Heart left ventricle (tissue), 16 donors: Measurements from ENCODE around the gene NDRG3. TPM values are rescaled to one million over a fixed set of nuclear protein-coding genes. Genes with fewer than 3 reads are reported as not detected.
"Not testable (repeated sequence)": the region's sequence is repeated elsewhere in the genome, so short reads cannot be mapped to it uniquely, and the experiment has no call there.

Source experiments
- ATAC-seq, 4 donors: fragments of 200-7000 bp; cut with Tn5 transposase; one replicate each; pipeline ENCODE4 v1.9.1; 2020 to 2022; ENCODE audit warnings: moderate library complexity in 4 of 4, mild to moderate bottlenecking in 3 of 4, moderate number of reproducible peaks in 1 of 4
- DNase-seq, 5 donors: peaks; one replicate each; pipeline ENCODE4 v3.0.0-alpha.2; 2020
- H3K27ac ChIP-seq, 12 donors: fragments of 200-600 bp; sonication (generic) in 4 of 12; one replicate each; pipeline versions ENCODE4 v1.5.0 to v1.8.0; 2016 to 2022; ENCODE audit warnings: mild to moderate bottlenecking in 2 of 12
- H3K27me3 ChIP-seq, 9 donors: fragments of 200-600 bp; sonication (generic) in 2 of 9; one replicate each; pipeline versions ENCODE4 v1.5.1 to v1.8.0; 2016 to 2022; ENCODE audit warnings: mild to moderate bottlenecking in 3 of 9
- H3K36me3 ChIP-seq, 9 donors: fragments of 200-600 bp; sonication (generic) in 2 of 9; one replicate each; pipeline versions ENCODE4 v1.5.0 to v1.8.0; 2018 to 2022; ENCODE audit warnings: mild to moderate bottlenecking in 2 of 9
- H3K4me1 ChIP-seq, 12 donors: fragments of 200-600 bp; sonication (generic) in 4 of 12; one replicate each; pipeline versions ENCODE4 v1.5.0 to v1.8.0; 2016 to 2022; ENCODE audit warnings: mild to moderate bottlenecking in 3 of 12
- H3K4me3 ChIP-seq, 12 donors: fragments of 200-600 bp; sonication (generic) in 4 of 12; one replicate each; pipeline versions ENCODE4 v1.5.0 to v1.8.0; 2017 to 2022; ENCODE audit warnings: mild to moderate bottlenecking in 9 of 12, moderate library complexity in 4 of 12
- H3K9me3 ChIP-seq, 12 donors: fragments of 200-600 bp; sonication (generic) in 4 of 12; one replicate each; pipeline versions ENCODE4 v1.5.0 to v1.8.0; 2016 to 2022; ENCODE audit warnings: mild to moderate bottlenecking in 1 of 12
- POLR2A ChIP-seq, 2 donors: fragments of 450-650 bp; IDR thresholded peaks; one replicate each; pipeline ENCODE4 v1.6.1; 2017; ENCODE audit warnings: antibody characterized with exemption in 2 of 2, mild to moderate bottlenecking in 2 of 2, moderate library complexity in 2 of 2
- WGBS, 4 donors: extraction: QIAGEN DNeasy Blood & Tissue Kit in 2 of 4; methylation state at CpG; one replicate each; pipeline versions ENCODE4 v1.1.5 to v1.1.7; 2013 to 2018; 5-methylcytosine and 5-hydroxymethylcytosine counted together
- intact Hi-C, 10 donors: fragments of 100-400 bp; cut with DNase I; formaldehyde crosslinking; loops; one replicate each; pipeline versions ENCODE4 v1.11.1 to v1.14.2; 2022
- polyA plus RNA-seq, 2 donors: library from polyadenylated mRNA; stranded (reverse); fragments of 200-250 nt; gene quantifications; one replicate each; pipeline ENCODE4 v1.2.3, GENCODE V29; 2013
- total RNA-seq, 9 donors: library from RNA; depleted of rRNA in 2 of 9; stranded (reverse); fragments of >200 nt in 2 of 9; fragmentation: NEBNext Ultra II Directional in 3 of 9; extraction: Animal tissue kit (Norgen Biotek cat#: 25700) in 3 of 9; gene quantifications; one replicate each; pipeline versions ENCODE4 v1.1.0 to v1.2.4, GENCODE V29; 2016 to 2023
- TF ChIP-seq, protein P1 (sequence below), 12 donors: fragments of 200-600 bp; sonication (generic) in 4 of 12; IDR thresholded peaks; one replicate each; pipeline versions ENCODE4 v1.5.0 to v1.8.0; 2018 to 2022; ENCODE audit warnings: antibody characterized with exemption in 12 of 12, mild to moderate bottlenecking in 5 of 12
- donor health status: ischemic (EF 13 %, LVEDD 7.1; RV severe dilation, severe dysfunction).
- donor health status: healthy with polysubstance abuse.
- donor health status: DM: no; HTN: yes; CAD: no.
- donor health status: DM: no; HTN: no; CAD: no.
- donor health status: ischemic (EF 25% LVEDD 6.9; RV normal size, moderate dysfunction).
- donor health status: ischemic (EF 25% LVEDD 5.7; RV mildly dilated, moderate dysfunction).
- donor health status: healthy.
- donor health status: DM: yes; HTN: yes; CAD: no.
- donor health status: ischemic (EF 35%, LVEDD 5.7; RV mildly dilated, moderate dysfunction).
- donor health status: nonischemic (EF 11% LVEDD 7.7; RV severe dilation, severe dysfunction).
- donor health status: DM: yes; HTN: yes; CAD: no.
- donor health status: PGD.
- donor health status: ischemic (EF 29% LVEDD 5.4; RV normal size, mild dysfunction).
- donor health status: nonischemic (EF 23%, LVEDD 6.1; RV moderate dilation, normal function).

The NDRG3 gene
- total and polyA plus RNA-seq, 11 donors = 17.3 to 34.8 (median 29.9) TPM

DNA sequence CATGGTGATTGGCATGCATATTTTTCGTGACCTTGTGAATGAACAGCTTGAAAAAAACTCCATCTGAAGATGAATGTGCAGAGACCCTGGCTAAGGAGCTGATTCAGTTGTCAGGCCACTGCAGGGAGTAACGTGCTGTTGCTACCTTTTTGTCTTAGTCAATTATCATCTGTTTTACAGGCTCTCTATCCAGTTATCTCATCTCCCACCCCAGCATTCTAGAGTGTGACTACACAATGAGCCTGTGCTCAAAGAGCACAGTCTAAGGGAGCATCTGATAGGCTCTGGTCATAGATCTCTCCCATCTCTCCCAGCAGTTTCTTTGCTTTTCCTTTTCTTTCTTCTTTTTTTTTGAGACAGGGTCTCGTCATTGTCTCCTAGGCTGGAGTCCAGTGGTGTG lies 45.5 kb downstream of the NDRG3 start:
- H3K4me3 ChIP-seq = no peak overlapping the region
- H3K27me3 ChIP-seq = no peaks in the 10 kb centered on the region
- H3K27ac ChIP-seq = no peak overlapping the region
- peaks cover 0 to 23% (median 5%) of the 10 kb centered on the region in 9 donors for H3K36me3 ChIP-seq
- TF ChIP-seq, protein P1, sequence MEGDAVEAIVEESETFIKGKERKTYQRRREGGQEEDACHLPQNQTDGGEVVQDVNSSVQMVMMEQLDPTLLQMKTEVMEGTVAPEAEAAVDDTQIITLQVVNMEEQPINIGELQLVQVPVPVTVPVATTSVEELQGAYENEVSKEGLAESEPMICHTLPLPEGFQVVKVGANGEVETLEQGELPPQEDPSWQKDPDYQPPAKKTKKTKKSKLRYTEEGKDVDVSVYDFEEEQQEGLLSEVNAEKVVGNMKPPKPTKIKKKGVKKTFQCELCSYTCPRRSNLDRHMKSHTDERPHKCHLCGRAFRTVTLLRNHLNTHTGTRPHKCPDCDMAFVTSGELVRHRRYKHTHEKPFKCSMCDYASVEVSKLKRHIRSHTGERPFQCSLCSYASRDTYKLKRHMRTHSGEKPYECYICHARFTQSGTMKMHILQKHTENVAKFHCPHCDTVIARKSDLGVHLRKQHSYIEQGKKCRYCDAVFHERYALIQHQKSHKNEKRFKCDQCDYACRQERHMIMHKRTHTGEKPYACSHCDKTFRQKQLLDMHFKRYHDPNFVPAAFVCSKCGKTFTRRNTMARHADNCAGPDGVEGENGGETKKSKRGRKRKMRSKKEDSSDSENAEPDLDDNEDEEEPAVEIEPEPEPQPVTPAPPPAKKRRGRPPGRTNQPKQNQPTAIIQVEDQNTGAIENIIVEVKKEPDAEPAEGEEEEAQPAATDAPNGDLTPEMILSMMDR (IDR thresholded peaks at IDR 0.05) = no peak
- no peak for TF ChIP-seq POLR2A (IDR thresholded peaks at IDR 0.05)
- ATAC-seq (no peak), DNase-seq (no peak)
- no peaks in the 10 kb centered on the region for H3K9me3 ChIP-seq
- H3K4me1 ChIP-seq = peaks cover 0 to 14% (median 0%) of the 10 kb centered on the region in 12 donors
- WGBS, 4 donors = 75 to 87% (median 80%) methylated on average over 3 of the region's 3 CpGs
- intact Hi-C loops = loop anchor here in 1 of 10 donors (5.0 kb wide), 1 partner anchor 33 kb away; no protein-coding TSS in a partner anchor

DNA sequence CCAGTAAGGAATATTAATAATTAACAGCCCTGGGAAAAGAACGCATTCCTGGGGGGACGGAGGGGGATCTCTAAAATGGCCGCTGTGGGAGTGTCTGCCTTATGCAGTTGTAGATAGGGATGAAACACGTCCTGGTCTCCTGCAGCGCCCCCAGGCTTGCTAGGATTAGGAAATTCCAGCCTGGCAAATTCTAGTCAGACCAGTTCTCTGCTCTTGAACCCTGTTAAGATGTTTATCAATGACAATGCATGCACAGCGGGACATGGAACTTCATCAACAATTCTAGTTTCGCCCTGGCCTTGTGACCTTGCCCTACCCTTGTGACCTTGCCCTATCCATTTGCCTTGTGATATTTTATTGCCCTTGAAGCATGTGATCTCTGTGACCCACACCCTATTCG lies 50.4 kb downstream of the NDRG3 start:
- H3K4me1 ChIP-seq = peaks cover 0 to 14% (median 0%) of the 10 kb centered on the region in 12 donors
- intact Hi-C loops, H3K9me3 ChIP-seq, ATAC-seq, DNase-seq, H3K27me3 ChIP-seq, H3K4me3 ChIP-seq, H3K27ac ChIP-seq: not testable (repeated sequence)
- 94 to 96% (median 95%) methylated on average over 8 of the region's 8 CpGs for WGBS, 4 donors
- peaks cover 0 to 12% (median 5%) of the 10 kb centered on the region in 9 donors for H3K36me3 ChIP-seq

DNA sequence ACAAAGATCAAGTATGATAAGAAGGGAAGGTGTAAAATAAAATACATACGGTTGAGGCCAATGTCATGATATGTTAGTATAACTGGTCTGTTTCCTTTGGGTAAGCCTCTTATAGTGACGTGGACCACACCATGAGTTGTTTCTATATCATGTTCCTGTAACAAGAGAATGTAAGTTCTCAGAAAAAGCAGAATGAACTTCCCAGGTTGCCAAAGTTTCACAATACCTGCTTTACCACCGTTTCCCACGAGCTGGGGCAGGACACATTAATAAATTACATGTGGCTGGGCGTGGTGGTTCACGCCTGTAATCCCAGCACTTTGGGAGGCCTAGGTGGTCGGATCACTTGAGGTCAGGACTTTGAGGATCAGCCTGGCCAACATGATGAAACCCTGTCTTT lies 57.3 kb downstream of the NDRG3 start:
- Histone ChIP-seq H3K27ac (no peak overlapping the region), H3K36me3 (peaks cover 0 to 56% (median 40%) of the 10 kb centered on the region in 9 donors), H3K4me3 (no peak overlapping the region), H3K9me3 (no peaks in the 10 kb centered on the region), H3K4me1 (peaks cover 0 to 13% (median 0%) of the 10 kb centered on the region in 12 donors), H3K27me3 (no peaks in the 10 kb centered on the region)
- TF ChIP-seq POLR2A (IDR thresholded peaks at IDR 0.05) = no peak
- TF ChIP-seq, protein P1 (IDR thresholded peaks at IDR 0.05) = no peak
- ATAC-seq = no peak
- intact Hi-C loops = loop anchor here in 1 of 10 donors (10.0 kb wide), 1 partner anchor 64 kb away; no protein-coding TSS in a partner anchor
- 84 to 92% (median 90%) methylated on average over 7 of the region's 7 CpGs for WGBS, 4 donors
- no peak for DNase-seq

DNA sequence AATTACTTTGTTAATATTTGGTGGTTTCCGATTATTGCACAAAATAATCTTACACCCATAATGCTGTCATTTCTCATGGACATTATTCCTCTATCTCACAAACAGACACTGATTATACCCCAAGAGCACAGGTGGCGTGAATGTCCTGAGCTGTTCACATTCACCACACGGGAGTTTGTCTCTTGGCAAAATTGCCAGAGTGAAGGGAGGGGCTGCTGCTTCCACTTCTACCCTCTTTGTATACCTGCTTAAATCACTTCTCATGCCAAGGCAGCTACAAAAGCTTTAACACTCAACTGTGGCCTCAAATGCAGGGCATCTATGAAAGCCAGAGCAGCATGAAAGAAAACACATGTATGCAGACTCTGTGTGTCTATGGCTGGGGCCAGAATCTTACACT lies 58.0 kb downstream of the NDRG3 start:
- H3K36me3 ChIP-seq = peaks cover 0 to 64% (median 46%) of the 10 kb centered on the region in 9 donors
- H3K27me3 ChIP-seq = no peaks in the 10 kb centered on the region
- DNase-seq (no peak), ATAC-seq (no peak)
- no peaks in the 10 kb centered on the region for H3K9me3 ChIP-seq
- H3K4me3 ChIP-seq = no peak overlapping the region
- 61 to 68% (median 65%) methylated on average over 3 of the region's 3 CpGs for WGBS, 4 donors
- peaks cover 0 to 13% (median 0%) of the 10 kb centered on the region in 12 donors for H3K4me1 ChIP-seq
- TF ChIP-seq, protein P1 (IDR thresholded peaks at IDR 0.05) = no peak
- no peak for TF ChIP-seq POLR2A (IDR thresholded peaks at IDR 0.05)
- intact Hi-C loops = loop anchor here in 1 of 10 donors (10.0 kb wide), 1 partner anchor 63 kb away; no protein-coding TSS in a partner anchor
- H3K27ac ChIP-seq = no peak overlapping the region

DNA sequence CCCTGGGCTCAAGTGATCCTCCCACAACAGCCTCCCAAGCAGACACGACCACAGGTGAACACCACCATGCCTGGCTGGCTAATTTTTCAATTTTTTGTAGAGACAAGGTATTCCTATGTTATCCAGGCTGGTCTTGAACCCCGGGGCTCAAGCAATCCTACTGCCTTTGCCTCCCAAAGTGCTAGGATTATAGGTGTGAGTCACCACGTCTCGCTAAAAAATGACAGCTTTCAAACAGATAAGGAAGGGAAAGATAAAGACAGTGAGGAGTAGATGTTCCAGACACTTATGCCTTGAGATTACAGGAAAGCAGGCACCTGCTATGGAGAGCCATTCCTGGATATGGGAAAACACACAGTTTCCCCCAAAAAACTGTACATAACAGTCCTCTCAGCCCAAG lies 58.9 kb downstream of the NDRG3 start:
- peak in 1 of 4 donors; percentile 19 for ATAC-seq
- Histone ChIP-seq H3K4me3 (no peak overlapping the region), H3K9me3 (no peaks in the 10 kb centered on the region), H3K27me3 (no peaks in the 10 kb centered on the region), H3K27ac (no peak overlapping the region), H3K4me1 (peaks cover 0 to 13% (median 0%) of the 10 kb centered on the region in 12 donors), H3K36me3 (peaks cover 0 to 73% (median 53%) of the 10 kb centered on the region in 9 donors)
- WGBS, 4 donors = 67 to 81% (median 79%) methylated on average over 4 of the region's 4 CpGs
- TF ChIP-seq, protein P1 (IDR thresholded peaks at IDR 0.05) = no peak
- no peak for TF ChIP-seq POLR2A (IDR thresholded peaks at IDR 0.05)
- intact Hi-C loops = loop anchor here in 1 of 10 donors (10.0 kb wide), 1 partner anchor 62 kb away; no protein-coding TSS in a partner anchor
- no peak for DNase-seq
